LNCAP (cell line): ENCODE measurements around the gene KCTD8.

Experiments
- CTCF ChIP-seq: fragments of 450-650 bp; IDR thresholded peaks from 2 replicates; pipeline ENCODE4 v1.5.1; 2017; ENCODE audit warnings: mild to moderate bottlenecking

The KCTD8 gene

GRCh38 chr4:44320833-44321232 lies 127.8 kb downstream of the KCTD8 start:
- no peak for TF ChIP-seq CTCF

- TF ChIP-seq CTCF, result no peak
These were observed 129.5 kb downstream of the KCTD8 start for GRCh38 chr4:44319129-44319528.

- TF ChIP-seq CTCF, result no peak
These were observed 134.9 kb downstream of the KCTD8 start for GRCh38 chr4:44313702-44314101.

GRCh38 chr4:44287505-44287904 lies 161.1 kb downstream of the KCTD8 start:
- TF ChIP-seq CTCF, result no peak

GRCh38 chr4:44279469-44279868 lies 169.1 kb downstream of the KCTD8 start:
- TF ChIP-seq CTCF, result no peak

GRCh38 chr4:44279066-44279465 lies 169.5 kb downstream of the KCTD8 start:
- no peak for TF ChIP-seq CTCF

GRCh38 chr4:44257461-44257860 lies 191.1 kb downstream of the KCTD8 start:
- no peak for TF ChIP-seq CTCF

GRCh38 chr4:44256414-44256813 lies 192.2 kb downstream of the KCTD8 start:
- no peak for TF ChIP-seq CTCF
